ENCODE results near the gene THAP5. TPM values are rescaled to one million over a fixed set of nuclear protein-coding genes. Genes with fewer than 3 reads are reported as not detected.

The THAP5 gene
- total RNA-seq, 1 experiment from 2014 or later = 28.5 TPM

- Histone ChIP-seq H3K27me3 (ENCODE audit: insufficient read depth, low read depth) (no peaks in the 10 kb centered on the region), H3K27ac (no peak overlapping the region), H3K4me1 (replicated peaks; ENCODE audit: insufficient read depth) (peaks cover 13% of the 10 kb centered on the region), H2AFZ (no peak overlapping the region), H3K36me3 (ENCODE audit: low read depth) (no peaks in the 10 kb centered on the region), H3K4me3 (no peak overlapping the region), H3K79me2 (ENCODE audit: low read depth) (no peaks in the 10 kb centered on the region), H3K4me2 (no peak overlapping the region), H3K9me2 (ENCODE audit: insufficient read depth) (no peaks in the 10 kb centered on the region), H3K9me3 (ENCODE audit: insufficient read depth, low read depth) (no peaks in the 10 kb centered on the region), H4K20me1 (ENCODE audit: insufficient read depth) (no peaks in the 10 kb centered on the region), H3F3A (ENCODE audit: insufficient read depth, low read depth) (peaks cover 3% of the 10 kb centered on the region; the same call in 1 of the 2 replicates)
- intact Hi-C loops (cut with micrococcal nuclease; ENCODE audit: unreplicated experiment) = no loop called here
- no peak for DNase-seq
- CTCF ChIA-PET = no interaction called here
- BruUV-seq (replicated peaks) = no TSS peak
- POLR2A ChIA-PET (ENCODE audit: unreplicated experiment) = no interaction called here
- TF ChIP-seq CTCF (conservative IDR thresholded peaks at IDR 0.05) (no peak), EZH2 (IDR thresholded peaks at IDR 0.05; ENCODE audit: low read depth) (no peak)
Observed at GRCh38 chr7:108586274-108586710, 16.8 kb upstream of the THAP5 start.

- no peaks in the 10 kb centered on the region for H4K20me1 ChIP-seq (ENCODE audit: insufficient read depth)
- intact Hi-C loops (cut with micrococcal nuclease; ENCODE audit: unreplicated experiment) = no loop called here
- no peaks in the 10 kb centered on the region for H3K36me3 ChIP-seq (ENCODE audit: low read depth)
- ChIA-PET CTCF (no interaction called here), POLR2A (ENCODE audit: unreplicated experiment) (no interaction called here)
- no TSS peak for BruUV-seq (replicated peaks)
- H3K4me2 ChIP-seq = no peak overlapping the region
- DNase-seq = no peak
- H3K9me3 ChIP-seq (ENCODE audit: insufficient read depth, low read depth) = no peaks in the 10 kb centered on the region
- TF ChIP-seq EZH2 (IDR thresholded peaks at IDR 0.05; ENCODE audit: low read depth) (no peak), CTCF (conservative IDR thresholded peaks at IDR 0.05) (no peak)
- H3K27ac ChIP-seq = no peak overlapping the region
- no peaks in the 10 kb centered on the region for H3K27me3 ChIP-seq (ENCODE audit: insufficient read depth, low read depth)
- H3F3A ChIP-seq (ENCODE audit: insufficient read depth, low read depth) = peaks cover 3% of the 10 kb centered on the region; the same call in 1 of the 2 replicates
- no peaks in the 10 kb centered on the region for H3K9me2 ChIP-seq (ENCODE audit: insufficient read depth)
- no peaks in the 10 kb centered on the region for H3K79me2 ChIP-seq (ENCODE audit: low read depth)
- no peak overlapping the region for H3K4me3 ChIP-seq
- H3K4me1 ChIP-seq (replicated peaks; ENCODE audit: insufficient read depth) = peaks cover 16% of the 10 kb centered on the region
- H2AFZ ChIP-seq = no peak overlapping the region
Observed at GRCh38 chr7:108585843-108586242, 16.3 kb upstream of the THAP5 start.

- no peak overlapping the region for H3K4me3 ChIP-seq
- H3K4me2 ChIP-seq = no peak overlapping the region
- no peaks in the 10 kb centered on the region for H3K79me2 ChIP-seq (ENCODE audit: low read depth)
- no peaks in the 10 kb centered on the region for H3K9me2 ChIP-seq (ENCODE audit: insufficient read depth)
- peaks cover 3% of the 10 kb centered on the region; the same call in 1 of the 2 replicates for H3F3A ChIP-seq (ENCODE audit: insufficient read depth, low read depth)
- 0 out of 2 replicates have a peak, but pooled peaks cover 3% of the 10 kb centered on the region for H3K36me3 ChIP-seq (ENCODE audit: low read depth)
- no peak for TF ChIP-seq EZH2 (IDR thresholded peaks at IDR 0.05; ENCODE audit: low read depth)
- no peak for TF ChIP-seq CTCF (conservative IDR thresholded peaks at IDR 0.05)
- H3K4me1 ChIP-seq (replicated peaks; ENCODE audit: insufficient read depth) = peaks cover 16% of the 10 kb centered on the region
- no TSS peak for BruUV-seq (replicated peaks)
- H3K27me3 ChIP-seq (ENCODE audit: insufficient read depth, low read depth) = no peaks in the 10 kb centered on the region
- CTCF ChIA-PET = no interaction called here
- POLR2A ChIA-PET (ENCODE audit: unreplicated experiment) = no interaction called here
- no peak overlapping the region for H2AFZ ChIP-seq
- no peaks in the 10 kb centered on the region for H4K20me1 ChIP-seq (ENCODE audit: insufficient read depth)
- H3K27ac ChIP-seq = no peak overlapping the region
- intact Hi-C loops (cut with micrococcal nuclease; ENCODE audit: unreplicated experiment) = no loop called here
- peak in 1 of 2 experiments; percentile 17 for DNase-seq
- no peaks in the 10 kb centered on the region; the same call in 1 of the 2 replicates for H3K9me3 ChIP-seq (ENCODE audit: insufficient read depth, low read depth)
Observed at GRCh38 chr7:108584211-108584610, 14.7 kb upstream of the THAP5 start.
